ENCODE data around the gene WASHC2A.
"Not testable (repeated sequence)": the region's sequence is repeated elsewhere in the genome, so short reads cannot be mapped to it uniquely, and the experiment has no call there.

- TF ChIP-seq PATZ1 (CRISPR knock-in tag; IDR thresholded peaks at IDR 0.05; ENCODE audit: borderline replicate concordance); ZFP30 (CRISPR knock-in tag; IDR thresholded peaks at IDR 0.05); PPARA (CRISPR knock-in tag; IDR thresholded peaks at IDR 0.05; ENCODE audit: borderline replicate concordance); SNAI2 (CRISPR knock-in tag; IDR thresholded peaks at IDR 0.05); ARNTL (CRISPR knock-in tag; IDR thresholded peaks at IDR 0.05; ENCODE audit: borderline replicate concordance, low read depth); TCF4 (CRISPR knock-in tag; IDR thresholded peaks at IDR 0.05; ENCODE audit: borderline replicate concordance); ZFP3 (CRISPR knock-in tag; IDR thresholded peaks at IDR 0.05); RARB (CRISPR knock-in tag; IDR thresholded peaks at IDR 0.05); BACH2 (CRISPR knock-in tag; IDR thresholded peaks at IDR 0.05; ENCODE audit: borderline replicate concordance); OSR1 (CRISPR knock-in tag; IDR thresholded peaks at IDR 0.05); GLIS3 (CRISPR knock-in tag; IDR thresholded peaks at IDR 0.05): not testable (repeated sequence)
Observed at GRCh38 chr10:50051995-50052660, 15.6 kb upstream of the WASHC2A start.

All from SK-N-SH treated with all-trans-retinoic acid at 6 μM for 48 hours (cell line).